ENCODE data around the gene FNDC3B.

Gene FNDC3B

GRCh38 chr3:172138193-172138537 is 98.8 kb downstream of the FNDC3B start:
- DNase-seq: no peak

GRCh38 chr3:172138792-172139507 is 99.6 kb downstream of the FNDC3B start:
- peak; percentile 31 for DNase-seq

- DNase-seq: no peak
These were observed 100.3 kb downstream of the FNDC3B start for GRCh38 chr3:172139528-172140276.

GRCh38 chr3:172140499-172141391 is 101.4 kb downstream of the FNDC3B start:
- DNase-seq: peak; percentile 85

- peak; percentile 69 for DNase-seq
These were observed 102.9 kb downstream of the FNDC3B start for GRCh38 chr3:172142051-172142863.

- no peak for DNase-seq
These were observed 103.6 kb downstream of the FNDC3B start for GRCh38 chr3:172142864-172143451.

GRCh38 chr3:172143739-172144497 is 104.5 kb downstream of the FNDC3B start:
- no peak for DNase-seq

GRCh38 chr3:172144601-172145000 is 105.2 kb downstream of the FNDC3B start:
- DNase-seq: no peak

- no peak for DNase-seq
These were observed 105.8 kb downstream of the FNDC3B start for GRCh38 chr3:172145031-172145686.

- DNase-seq: no peak
These were observed 107.0 kb downstream of the FNDC3B start for GRCh38 chr3:172146349-172146748.

- DNase-seq: no peak
These were observed 107.9 kb downstream of the FNDC3B start for GRCh38 chr3:172147113-172147818.

- DNase-seq: no peak
These were observed 108.9 kb downstream of the FNDC3B start for GRCh38 chr3:172148241-172148640.

- no peak for DNase-seq
These were observed 109.6 kb downstream of the FNDC3B start for GRCh38 chr3:172148702-172149565.

- DNase-seq: no peak
These were observed 110.9 kb downstream of the FNDC3B start for GRCh38 chr3:172150268-172150667.

- no peak for DNase-seq
These were observed 111.7 kb downstream of the FNDC3B start for GRCh38 chr3:172150913-172151650.

- DNase-seq: no peak
These were observed 112.6 kb downstream of the FNDC3B start for GRCh38 chr3:172151651-172152649.

- peak; percentile 64 for DNase-seq
These were observed 113.5 kb downstream of the FNDC3B start for GRCh38 chr3:172152874-172153273.

Measured in fibroblast of skin of abdomen (primary cell).